Left colon (tissue), 2 donors: ENCODE results near the gene ARFGAP2. TPM values are rescaled to one million over a fixed set of nuclear protein-coding genes. Genes with fewer than 3 reads are reported as not detected.
A peak's percentile ranks its signal among the peaks of the same experiment; 100 is the strongest.
"Not testable (repeated sequence)": the region's sequence is repeated elsewhere in the genome, so short reads cannot be mapped to it uniquely, and the experiment has no call there.

Experiments
- ATAC-seq: fragments of 200-7000 bp; cut with Tn5 transposase; one replicate; pipeline ENCODE4 v1.9.1; 2020; ENCODE audit warnings: mild to moderate bottlenecking, moderate library complexity
- DNase-seq, 2 donors: peaks; one replicate each; pipeline ENCODE4 v3.0.0-alpha.2; 2020
- intact Hi-C, 2 donors: fragments of 100-400 bp; cut with DNase I in 1 of 2; cut with micrococcal nuclease in 1 of 2; formaldehyde crosslinking; loops; one replicate each; pipeline versions ENCODE4 v1.11.2 to v1.14.0; 2022; cut with DNase I, micrococcal nuclease
- long read RNA-seq: library from polyadenylated mRNA; unstranded; transcript quantifications from one replicate; pipeline ENCODE4 v2.0.0, GENCODE V29; 2021
- total RNA-seq, 2 donors: library from RNA; stranded (reverse); fragmentation: NEBNext Ultra II Directional; extraction: Animal tissue kit (Norgen Biotek cat#: 25700); gene quantifications; one replicate each; pipeline ENCODE4 v1.2.1, GENCODE V29; 2021
- donor health status: DM: no; HTN: no; CAD: no.
- donor health status: DM: yes; HTN: yes; CAD: no.

ARFGAP2 gene
- total RNA-seq: 10 to 100 TPM; 81.5 to 85.4 TPM
- long read RNA-seq, transcript ARFGAP2-205 (16 exons, 2,976 nt): major isoform, 56 of 158 reads
- long read RNA-seq, partial matches to known transcripts: 26 of 158 reads
- long read RNA-seq, other reads (novel, unspliced or antisense): 72 of 158 reads

DNA sequence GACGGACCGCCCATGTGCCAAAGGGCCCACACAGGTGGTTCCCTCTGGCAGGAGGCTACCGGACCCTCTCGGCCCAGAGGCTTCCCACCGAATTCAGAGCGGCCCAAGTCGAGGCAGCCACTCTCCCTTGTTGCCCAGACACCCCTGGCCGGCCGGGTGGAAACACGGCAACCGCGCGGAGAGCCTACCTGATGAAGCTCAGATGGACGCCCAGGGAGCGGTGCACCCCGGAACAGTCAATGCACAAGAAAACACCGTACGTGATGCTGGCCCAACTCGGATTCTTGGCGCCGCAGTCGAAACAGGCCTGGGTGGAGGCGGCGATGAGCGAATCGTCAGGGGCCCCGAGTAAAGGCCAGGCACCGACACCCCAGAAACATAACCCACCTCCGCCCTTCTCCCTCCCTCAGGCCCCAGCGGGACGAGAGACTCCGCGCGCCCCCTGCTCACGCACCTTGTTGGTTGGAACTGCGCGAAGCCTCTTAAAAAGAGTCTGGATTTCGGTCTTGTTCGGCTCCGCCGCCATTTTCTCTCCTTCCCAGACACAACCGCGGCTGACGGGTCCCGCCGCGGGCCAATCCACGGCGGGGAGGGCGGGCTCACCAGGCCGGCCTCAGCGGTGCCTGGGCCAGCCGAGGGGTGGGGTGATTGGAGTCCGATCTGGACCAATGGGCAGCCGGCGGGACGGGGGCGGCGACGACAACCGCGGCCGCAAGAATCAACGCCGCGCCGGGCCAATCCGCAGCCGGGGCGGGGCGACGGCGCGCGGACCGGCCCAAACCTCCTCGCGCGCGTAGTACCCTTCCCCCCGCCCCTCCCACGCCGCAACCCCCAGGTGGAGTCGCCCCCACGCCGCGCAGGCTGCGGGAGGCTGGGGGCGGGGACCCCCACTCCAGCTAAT, at the start of gene ARFGAP2:
ARFGAP2 (minus strand) TSS at position 552 of the 901 bp plus-strand sequence; CDS start at position 526, 26 bp downstream.
- intact Hi-C loops: loop anchor here in 1 of 2 donors (10.0 kb wide), 1 partner anchor 88 kb away; no protein-coding TSS in a partner anchor
- DNase-seq (peak; percentile 96 to 97), ATAC-seq (peak; percentile 92)

DNA sequence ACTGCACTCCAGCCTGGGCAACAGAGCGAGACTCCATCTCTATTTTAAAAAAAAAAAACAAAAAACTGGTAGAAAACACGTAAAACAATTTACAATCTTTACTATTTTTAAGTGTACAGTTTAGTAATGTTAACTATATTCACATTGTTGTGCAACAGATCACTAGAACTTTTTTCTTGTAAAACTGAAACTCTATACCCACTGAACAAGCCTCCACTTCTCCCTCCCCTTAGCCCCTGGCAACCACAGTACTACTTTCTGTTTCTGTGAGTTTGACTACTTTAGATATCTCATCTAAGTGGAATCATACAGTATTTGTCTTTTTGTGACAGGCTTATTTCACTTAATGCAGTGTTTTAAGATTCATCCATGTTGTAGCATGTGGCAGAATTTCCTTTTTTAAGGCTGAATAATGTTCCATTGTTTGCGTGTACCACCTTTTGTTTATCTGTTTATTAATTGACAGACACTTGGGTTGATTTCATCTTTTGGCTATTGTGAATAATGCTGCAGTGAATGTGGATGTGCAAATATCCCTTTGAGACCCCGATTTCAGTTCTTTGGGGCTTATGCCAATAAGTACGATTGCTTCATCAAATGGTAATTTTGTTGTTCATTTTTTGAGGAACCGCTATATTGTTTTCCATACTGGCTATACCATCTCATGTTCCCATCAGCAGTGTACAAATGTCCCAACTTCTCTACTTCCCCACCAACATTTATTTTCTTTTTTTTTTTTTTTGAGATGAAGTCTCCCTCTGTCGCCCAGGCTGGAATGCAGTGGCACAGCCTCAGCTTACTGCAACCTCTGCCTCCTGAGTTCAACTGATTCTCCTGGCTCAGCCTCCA, 49.1 kb upstream of the ARFGAP2 start:
- no peak for ATAC-seq
- intact Hi-C loops: no loop called here
- no peak for DNase-seq

DNA sequence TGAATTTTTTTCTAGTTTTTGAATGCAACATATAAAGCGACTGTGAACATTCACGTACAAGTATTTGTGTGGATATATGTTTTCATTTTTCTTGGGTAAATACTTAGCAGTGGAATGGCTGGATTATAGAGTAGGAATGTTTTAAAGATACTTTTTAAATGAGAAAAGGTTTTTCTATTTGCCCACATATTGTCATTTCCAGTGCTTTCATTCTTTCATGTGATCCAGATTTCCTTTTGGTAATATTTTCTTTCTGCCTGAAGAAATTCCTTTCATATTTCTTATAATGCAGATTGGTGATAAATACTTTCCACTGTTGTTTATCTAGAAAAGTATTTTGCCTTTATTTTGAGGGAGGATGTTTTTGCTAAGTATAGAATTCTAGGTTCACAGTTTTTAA, 46.0 kb upstream of the ARFGAP2 start:
- intact Hi-C loops: no loop called here
- DNase-seq: no peak
- ATAC-seq: no peak

DNA sequence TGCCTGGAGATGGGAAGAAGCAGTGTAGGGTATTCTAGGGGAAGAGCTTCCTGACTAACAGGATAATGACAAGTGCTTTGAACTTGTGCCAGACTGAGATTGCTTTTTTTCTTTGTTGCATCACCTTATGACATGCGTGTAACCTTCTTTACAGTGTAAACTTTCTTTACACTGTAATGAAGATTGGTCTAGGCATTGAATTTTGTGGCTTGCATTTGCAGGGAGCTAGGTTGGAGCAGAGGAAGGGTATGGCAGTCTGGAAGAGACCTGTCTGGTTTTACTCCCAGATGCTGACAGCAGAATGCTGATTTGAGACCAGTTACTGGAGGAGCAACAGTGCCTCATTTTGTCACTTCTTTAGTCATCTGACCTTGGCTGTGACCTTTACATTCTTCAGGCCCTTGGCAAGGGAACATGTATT, 43.7 kb upstream of the ARFGAP2 start:
- DNase-seq (no peak), ATAC-seq (peak; percentile 34)
- intact Hi-C loops: no loop called here

DNA sequence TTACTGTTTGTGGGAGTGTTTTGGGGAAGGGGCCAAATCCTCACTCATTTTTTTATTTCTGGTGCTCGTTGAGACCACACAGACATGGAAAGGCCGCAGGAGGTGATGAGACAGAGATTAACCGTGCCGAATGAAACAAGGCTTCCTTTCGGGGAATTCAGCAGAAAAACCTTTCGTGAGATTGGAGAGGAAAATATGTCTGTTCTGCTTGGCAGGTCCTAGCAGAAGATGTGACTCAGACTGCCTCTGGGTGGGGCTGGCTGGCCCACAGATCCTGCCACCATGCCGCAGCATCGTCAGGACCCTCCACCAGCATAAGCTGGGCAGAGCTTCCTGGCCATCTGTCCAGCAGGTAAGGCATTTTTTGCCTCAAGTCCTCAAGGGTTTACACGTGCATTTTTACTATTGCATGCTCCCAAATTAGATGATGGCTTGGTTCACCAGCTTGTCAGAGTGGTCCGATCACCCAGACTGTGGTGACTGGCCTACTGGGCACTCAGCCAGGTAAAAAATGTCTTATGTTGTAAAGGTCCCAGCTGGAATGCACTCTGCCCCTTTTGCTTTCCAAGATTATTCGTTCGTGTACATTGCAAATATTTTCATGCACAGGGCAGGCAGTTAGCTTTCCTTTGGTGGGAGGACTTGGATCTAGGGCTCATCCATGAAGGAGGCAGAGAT, 39.6 kb upstream of the ARFGAP2 start:
- ATAC-seq: peak; percentile 26
- intact Hi-C loops: no loop called here
- peak; percentile 59 to 70 for DNase-seq

DNA sequence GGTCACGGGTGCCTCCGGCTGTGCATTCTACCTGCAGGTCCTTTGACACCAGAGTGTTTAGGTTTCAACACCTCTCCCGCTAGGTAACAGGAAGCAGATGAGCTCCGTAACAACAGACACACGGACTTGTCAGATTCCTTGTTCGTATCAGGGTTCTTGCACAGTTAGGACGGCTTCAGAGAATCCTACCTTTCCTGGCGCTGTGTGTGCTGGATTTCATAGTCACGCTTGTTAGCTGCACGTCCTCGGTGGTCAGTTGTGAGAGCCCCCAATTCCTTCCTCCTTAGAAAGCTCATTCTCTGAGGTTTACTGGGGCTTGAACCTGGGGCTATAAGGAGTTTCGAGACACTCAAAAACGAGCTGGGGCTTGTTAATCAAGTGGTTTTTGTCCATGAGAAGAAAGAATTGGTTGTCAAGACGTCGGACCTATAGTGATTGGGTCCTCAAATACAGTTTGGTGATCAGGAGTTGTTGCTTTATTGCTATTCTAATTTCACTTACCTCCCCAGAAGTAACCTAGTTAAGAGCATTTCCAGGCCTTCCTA, 38.8 kb upstream of the ARFGAP2 start:
- intact Hi-C loops: no loop called here
- DNase-seq (no peak), ATAC-seq (no peak)

DNA sequence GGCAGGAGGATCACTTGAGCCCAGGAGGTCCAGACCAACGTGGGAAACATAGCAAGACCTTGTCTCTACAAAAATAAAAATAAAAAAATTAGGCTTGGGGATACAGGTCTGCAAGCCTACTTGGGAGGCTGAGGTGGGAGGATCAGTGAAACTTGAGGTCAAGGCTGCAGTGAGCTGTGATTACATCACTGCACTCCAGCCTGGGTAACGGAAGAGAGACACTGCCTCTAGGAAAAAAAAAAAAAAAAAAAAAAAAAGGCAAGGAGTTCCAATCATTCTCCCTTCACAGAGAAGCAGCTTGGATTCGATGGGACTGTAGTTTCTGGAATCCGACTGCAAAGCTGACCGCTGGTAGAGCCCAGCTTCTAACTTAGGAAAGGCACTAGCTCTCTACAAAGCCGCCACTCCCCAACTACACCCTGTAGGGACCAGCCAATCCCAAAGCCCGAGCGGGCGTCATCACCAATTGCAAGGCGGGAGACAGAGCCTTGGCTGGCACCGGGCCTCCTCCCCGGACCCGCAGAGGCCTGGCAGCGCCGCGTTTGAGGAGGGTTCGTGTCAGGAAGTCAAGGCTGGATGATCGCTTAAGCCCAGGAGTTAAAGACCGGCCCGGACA, 37.4 kb upstream of the ARFGAP2 start:
- intact Hi-C loops: no loop called here
- peak; percentile 84 for ATAC-seq
- DNase-seq: peak; percentile 93 to 97

DNA sequence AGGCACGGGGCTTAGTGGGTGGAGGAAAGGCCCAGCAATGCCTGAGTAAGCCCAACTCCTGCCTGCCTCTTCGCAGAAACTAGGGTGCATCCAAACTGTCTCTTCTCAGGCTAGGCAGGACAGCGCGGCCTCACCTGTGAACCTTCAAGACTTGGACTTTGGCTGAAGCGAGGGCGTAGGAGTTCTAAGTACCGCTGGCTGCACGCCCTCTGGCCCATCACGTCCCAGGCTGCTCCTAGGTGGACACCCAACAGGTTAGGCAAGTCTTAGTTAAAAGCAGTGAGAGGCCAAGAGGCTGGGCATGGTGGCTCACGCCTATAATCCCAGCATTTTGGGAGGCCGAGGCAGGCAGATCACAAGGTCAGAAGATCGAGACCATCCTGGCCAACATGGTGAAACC, 36.3 kb upstream of the ARFGAP2 start:
- DNase-seq: peak in 1 of 2 donors; percentile 40
- no peak for ATAC-seq
- intact Hi-C loops: no loop called here

DNA sequence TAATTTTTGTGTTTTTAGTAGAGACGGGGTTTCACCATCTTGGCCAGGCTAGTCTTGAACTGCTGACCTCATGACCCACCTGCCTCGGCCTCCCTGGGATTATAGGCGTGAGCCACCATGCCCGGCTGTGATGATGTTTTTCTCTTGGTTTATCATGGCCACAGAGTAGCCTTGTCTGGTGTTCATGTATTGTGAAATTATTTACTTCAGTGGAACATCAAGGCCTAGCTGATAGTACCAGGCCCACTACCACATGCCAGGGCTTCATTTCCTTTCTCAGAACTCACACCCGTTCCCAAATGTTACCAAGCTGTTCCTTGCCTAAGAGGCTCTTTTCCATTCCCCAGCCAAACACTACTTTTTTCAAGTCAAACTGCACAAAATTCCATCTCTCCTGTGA, 31.9 kb upstream of the ARFGAP2 start:
- ATAC-seq (no peak), DNase-seq (no peak)
- intact Hi-C loops: no loop called here

DNA sequence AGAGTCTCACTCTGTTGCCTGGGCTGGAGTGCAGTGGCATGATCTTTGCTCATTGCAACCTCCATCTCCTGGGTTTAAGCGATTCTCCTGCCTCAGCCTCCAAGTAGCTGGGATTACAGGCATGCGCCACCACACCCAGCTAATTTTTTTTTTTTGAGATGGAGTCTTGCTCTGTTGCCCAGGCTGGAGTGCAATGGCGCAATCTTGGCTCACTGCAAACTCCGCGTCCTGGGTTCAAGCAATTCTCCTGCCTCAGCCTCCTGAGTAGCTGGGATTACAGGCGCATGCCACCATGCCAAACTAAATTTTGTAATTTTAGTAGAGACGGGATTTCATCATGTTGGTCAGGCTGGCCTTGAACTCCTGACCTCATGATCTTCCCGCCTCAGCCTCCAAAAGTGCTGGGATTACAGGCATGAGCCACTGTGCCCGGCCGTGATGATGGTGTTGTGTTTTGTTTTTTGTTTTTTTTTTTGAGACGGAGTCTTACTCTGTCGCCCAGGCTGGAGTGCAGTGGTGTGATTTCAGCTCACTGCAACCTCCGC, 31.4 kb upstream of the ARFGAP2 start:
- not testable (repeated sequence) for DNase-seq, ATAC-seq

DNA sequence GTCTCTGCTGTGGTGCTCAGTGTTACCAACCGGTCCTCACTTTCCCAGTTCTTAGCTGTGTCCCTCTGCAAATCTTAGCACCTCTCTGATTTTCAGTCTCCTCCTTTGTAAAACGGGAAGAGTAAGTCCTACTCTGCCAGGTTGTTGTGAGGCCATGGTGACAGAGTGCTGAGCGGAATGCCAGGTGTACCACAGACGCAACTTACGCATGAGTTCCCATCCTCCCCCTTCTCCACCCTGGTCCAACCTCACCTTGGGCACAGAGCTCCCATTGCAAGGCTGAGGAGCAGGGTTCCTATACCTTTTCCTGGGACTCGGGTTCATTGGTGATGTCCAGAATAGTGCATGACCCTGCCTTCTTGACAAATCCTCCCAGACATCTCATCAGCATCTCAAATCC, 30.8 kb upstream of the ARFGAP2 start:
- DNase-seq: no peak
- intact Hi-C loops: no loop called here
- no peak for ATAC-seq

More for the DNA sequence above, 31.4 kb upstream of the ARFGAP2 start:
- intact Hi-C loops: not testable (repeated sequence)

DNA sequence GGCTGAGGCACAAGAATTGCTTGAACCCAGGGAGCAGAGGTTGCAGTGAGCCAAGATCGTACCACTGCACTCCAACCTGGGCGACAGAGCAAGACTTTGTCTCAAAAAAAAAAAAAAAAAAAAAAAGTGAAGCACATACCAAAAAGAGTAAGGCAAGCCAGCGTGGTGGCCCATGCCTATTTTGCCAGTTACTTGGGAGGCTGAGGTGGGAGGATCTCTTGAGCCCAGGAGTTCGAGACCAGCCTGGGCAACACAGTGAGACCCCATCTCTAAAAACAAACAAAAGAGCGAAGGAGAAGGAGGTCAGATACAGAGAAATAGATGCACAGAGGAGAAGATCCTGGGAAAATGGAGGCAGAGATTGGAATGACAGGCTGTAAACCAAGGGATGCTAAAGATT, 29.9 kb upstream of the ARFGAP2 start:
- intact Hi-C loops, DNase-seq, ATAC-seq: not testable (repeated sequence)

DNA sequence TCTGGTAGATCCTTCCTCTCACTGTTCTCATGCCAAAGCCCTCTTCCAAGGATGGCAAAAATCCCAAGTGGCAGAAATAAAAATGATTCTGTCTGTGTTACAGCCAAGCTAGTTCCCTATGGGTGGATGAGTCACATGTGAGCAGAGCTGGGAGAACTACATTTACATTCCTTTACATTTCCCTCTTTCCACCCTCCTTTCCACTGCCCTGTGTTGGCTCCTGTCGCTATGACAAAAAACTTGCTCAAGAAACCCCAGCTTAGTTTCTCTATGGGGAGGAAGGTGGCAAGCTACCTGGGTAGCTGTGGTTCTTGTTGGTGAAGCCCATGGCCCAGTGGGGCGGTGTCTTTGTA, 27.9 kb upstream of the ARFGAP2 start:
- intact Hi-C loops: no loop called here
- DNase-seq (no peak), ATAC-seq (no peak)

DNA sequence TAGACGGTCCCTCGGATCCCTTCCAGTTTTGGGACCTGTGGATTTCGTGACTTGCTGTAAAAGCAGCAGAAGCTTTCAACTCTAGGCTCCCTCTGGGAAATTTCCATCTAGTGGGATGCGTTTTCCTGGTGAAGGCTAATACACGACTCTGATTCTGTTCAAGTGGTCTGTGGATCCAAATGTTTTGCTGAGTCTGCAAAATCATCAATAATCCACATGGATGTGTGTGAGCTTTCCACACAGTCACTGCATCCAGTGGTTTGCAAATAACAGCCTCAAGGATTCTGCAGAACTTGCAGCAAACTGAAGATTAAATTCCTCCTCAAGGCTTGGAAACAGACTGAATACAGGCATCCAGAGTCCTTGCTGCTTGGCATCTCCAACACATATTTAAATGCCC, 25.9 kb upstream of the ARFGAP2 start:
- DNase-seq (no peak), ATAC-seq (no peak)
- intact Hi-C loops: no loop called here

DNA sequence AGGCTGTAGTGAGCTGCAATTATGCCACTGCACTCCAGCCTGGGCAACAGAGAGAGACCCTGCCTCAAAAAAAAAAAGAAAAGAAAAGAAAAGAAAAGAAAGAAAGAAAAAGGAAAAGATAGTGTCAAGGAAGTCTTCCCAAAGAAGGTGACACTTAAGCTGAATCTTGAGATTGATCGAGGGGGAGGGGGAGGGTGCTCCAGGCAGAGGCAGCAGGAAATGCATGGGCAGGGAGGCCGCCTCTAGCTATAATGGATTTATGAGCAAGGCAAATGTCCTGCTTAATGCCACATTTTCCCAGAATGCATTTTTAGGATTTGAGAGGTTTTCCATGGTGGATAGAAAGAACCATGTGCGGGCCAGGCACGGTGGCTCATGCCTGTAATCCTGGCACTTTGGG, 24.3 kb upstream of the ARFGAP2 start:
- ATAC-seq: no peak
- intact Hi-C loops: no loop called here
- no peak for DNase-seq

DNA sequence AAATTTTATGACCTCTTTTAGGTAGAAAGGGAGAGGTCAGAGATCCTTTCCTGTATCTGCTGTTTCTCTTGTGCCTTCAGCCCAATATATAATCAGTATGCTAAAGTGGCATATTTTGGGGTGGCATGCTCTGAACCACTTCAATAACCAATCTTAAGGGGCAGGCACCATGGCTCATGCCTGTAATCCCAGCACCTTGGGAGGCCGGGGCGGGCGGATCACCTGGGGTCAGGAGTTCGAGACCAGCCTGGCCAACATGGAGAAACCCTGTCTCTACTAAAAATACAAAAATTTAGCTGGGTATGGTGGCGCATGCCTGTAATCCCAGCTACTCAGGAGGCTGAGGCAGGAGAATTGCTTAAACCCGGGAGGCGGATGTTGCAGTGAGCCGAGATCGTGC, 21.5 kb upstream of the ARFGAP2 start:
- intact Hi-C loops, DNase-seq, ATAC-seq: not testable (repeated sequence)

DNA sequence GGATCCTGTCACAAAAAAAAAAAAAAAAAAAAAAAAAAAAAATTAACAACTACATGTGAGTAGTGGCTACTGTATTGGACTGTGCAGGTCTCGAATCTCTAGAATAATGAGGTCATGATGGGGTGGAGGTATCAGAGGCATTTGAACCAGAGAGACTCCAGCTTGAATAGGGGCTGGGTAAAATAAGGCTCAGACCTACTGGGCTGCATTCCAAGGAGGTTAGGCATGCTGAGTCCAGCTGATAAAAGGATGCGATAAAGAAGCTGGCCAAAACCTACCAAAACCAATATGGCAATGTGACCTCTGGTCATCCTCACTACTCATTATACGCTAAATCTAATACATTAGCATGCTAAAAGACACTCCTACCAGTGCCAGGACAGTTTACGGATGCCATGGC, 15.4 kb upstream of the ARFGAP2 start:
- ATAC-seq (no peak), DNase-seq (no peak)
- intact Hi-C loops: no loop called here

DNA sequence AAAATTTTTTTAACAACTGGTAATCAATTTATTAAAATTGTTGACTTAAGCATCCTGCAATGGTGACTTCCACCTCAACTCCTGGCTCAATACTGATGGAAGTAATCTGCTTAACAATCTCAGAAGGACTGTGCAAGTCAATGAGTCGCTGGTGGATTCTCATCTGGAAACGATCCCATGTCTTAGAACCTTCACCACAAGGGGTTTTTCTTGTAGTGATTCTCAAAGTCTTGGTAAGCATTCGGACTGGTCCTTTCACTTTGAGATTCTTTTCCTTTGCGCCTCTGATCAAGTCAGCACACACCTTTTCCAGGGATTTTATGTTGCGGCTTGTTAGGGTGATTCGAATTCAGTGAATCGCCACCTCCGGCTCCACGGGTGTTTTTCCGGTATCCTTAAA, 14.5 kb upstream of the ARFGAP2 start:
- ATAC-seq, intact Hi-C loops, DNase-seq: not testable (repeated sequence)
